ENCODE measurements around the gene GPATCH4.

Gene GPATCH4

DNA sequence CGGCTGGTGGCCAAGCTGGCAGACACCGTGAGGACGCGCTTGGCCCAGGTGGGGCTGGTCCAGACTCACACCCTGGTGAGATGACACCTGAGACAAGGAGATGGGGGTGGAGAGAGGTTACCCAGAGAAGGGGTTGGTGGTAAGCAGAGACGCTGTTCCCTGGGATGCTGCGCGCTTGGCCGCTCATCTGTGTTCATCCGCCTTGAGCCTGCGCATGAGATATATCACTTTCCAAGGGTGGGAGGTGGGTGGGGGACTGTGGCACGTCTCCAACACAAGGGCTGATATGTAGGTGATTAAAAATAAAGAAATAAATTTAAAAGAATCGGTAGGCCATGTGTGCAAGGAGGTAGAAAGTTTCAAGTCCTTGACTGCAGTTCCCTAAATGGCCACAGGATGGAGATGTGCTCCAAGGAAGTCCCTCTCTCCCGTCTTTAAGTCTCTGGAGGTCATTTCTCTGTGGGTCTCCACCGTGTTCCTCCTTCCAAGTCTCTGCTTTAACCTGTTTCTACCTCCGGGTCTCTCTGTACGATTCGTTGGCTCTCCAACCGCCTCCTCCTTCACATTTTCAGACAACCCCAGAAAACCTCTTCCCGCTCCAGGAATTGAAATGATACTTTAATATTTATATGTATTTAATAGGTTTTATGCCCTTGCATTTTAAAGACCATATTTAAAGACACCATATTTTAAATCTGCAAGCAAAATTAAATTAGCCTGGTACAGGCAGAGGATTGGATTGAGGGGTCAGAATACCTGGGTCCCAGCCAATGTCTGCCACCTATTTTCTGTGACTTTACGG, 17.3 kb downstream of the GPATCH4 start:
- peak; percentile 86 for DNase-seq (ENCODE audit: low read depth, low spot score)
- no peak overlapping the region for H3K4me3 ChIP-seq (ENCODE audit: low read length)

DNA sequence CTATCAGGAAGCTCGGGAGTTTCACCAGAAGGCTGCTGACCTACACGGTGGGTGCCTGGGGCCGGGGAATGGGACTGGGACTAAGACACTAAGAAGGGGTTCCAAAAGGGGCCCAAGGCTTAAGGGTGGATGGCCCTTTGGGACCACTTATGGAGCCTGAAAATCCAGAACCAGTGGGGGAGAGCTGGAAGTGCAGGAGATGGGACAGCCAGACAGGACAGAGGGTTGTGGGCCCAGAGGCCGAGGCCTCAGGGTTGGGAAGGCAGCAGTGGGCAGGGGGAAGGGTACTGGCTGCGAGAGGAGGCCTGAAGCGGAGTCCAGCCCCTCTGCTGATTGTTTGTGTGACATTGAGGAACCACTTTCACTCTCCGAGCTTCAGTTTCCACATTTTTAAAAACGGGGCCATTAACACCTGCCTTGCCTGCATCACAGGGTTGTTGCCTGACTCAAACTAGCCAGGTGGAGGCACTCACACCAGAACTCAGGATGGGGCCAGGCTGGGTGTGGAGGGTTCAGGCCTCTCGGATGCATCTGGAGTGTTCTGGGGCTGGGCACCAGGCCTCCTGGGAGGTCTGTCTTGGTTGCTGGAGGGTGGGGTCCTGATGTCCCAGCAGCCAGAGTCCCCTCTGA, 18.8 kb downstream of the GPATCH4 start:
- no peak for DNase-seq (ENCODE audit: low read depth, low spot score)
- H3K4me3 ChIP-seq (ENCODE audit: low read length): peak overlapping the region; percentile 75

DNA sequence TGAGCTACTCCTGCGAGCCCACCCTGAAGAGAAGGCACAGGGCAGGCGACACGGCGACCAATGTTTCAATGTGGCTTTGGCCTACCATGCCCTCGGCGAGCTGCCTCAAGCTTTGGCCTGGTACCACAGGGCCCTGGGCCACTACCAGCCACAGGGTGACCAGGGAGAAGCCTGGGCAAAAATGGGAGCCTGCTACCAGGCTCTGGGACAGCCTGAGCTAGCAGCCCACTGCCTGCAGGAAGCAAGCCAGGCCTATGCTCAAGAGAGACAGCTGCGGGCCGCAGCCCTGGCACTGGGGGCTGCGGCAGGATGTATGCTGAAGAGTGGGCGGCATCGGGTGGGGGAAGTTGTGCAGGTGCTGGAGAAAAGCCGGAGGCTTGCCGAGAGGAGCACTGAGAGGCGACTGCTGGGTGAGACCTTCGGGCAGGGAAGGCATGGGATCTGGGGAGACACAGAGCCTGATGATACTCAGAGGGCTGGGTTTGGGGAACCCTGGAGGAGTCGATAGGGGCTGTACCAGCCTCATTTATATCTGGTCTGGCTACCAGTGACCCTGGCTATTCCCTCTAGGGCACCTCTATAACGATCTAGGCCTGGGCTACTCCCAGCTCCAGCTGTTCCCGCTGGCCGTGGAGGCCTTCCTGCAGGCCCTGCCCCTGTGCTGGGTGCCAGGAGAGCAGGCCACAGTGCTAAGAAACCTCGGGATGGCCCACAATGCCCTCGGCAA, 19.5 kb downstream of the GPATCH4 start:
- H3K4me3 ChIP-seq (ENCODE audit: low read length): peak overlapping the region; percentile 75
- peak; percentile 89 for DNase-seq (ENCODE audit: low read depth, low spot score)

DNA sequence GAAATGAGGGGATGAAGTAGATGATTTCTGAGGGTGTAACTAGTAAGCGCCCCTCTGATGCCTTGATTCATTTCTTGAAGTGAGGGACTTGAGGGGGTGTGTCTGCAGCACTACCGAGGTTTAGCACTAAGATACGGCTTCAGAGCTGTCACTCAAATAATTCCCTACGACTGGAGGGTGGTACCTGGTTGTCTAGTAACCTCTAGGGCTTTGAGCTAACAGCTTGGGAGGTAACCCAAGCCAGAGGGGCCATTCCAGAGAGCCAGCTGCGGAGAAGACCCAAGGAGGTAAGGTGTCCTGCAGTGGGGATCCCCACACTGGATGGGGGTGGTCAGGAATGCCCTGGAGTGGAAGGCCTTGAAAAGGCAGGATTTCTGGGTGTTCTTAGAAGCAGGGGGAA, 21.8 kb downstream of the GPATCH4 start, which contains the start of gene TTC24:
Gene TTC24 (plus strand): TSS at position 252 of the 400 bp plus-strand sequence. CDS start 1,642 bp downstream, outside the sequence.
- DNase-seq (ENCODE audit: low read depth, low spot score): no peak
- H3K4me3 ChIP-seq (ENCODE audit: low read length): no peak within 1 kb of the TSS

DNA sequence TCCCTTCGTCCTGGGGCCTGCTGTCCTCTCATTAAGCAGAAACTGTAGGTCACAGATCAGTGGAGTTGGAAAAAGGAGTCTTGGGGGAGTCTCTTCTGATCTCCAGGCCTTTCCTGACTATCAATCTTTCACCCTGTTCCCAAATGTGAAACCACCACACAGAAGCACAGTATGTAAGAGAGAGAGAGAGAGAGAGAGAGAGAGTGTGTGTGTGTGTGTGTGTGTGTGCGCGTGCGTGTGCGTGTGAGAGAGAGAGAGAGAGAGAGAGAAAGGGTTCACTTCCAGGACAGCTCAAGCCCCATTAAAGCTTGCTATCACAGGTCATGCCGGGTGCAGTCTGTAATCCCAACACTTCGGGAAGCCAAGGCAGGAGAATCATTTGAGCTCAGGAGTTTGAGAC, 23.2 kb downstream of the GPATCH4 start:
- DNase-seq (ENCODE audit: low read depth, low spot score): no peak

DNA sequence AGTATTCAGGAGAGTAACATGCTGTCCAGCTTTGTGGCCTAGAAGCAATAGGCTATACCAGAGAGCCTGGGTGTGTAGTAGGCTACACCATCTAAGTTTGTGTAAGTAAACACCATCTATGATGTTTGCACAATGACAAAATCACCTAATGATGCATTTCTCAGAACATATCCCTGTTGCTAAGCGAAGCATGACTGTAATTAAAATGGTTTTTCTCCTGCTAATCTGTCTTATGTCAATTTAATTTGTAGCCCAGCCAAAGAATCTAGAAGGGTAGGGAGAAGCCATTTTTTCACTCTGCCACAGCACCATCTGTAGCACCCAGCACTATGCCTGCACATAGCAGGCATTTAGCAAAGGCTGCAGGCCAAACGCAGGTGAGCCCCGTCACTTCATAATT, 23.7 kb downstream of the GPATCH4 start:
- no peak overlapping the region for H3K4me3 ChIP-seq (ENCODE audit: low read length)
- DNase-seq (ENCODE audit: low read depth, low spot score): no peak

More for the DNA sequence above, 23.2 kb downstream of the GPATCH4 start:
- H3K4me3 ChIP-seq (ENCODE audit: low read length): no peak overlapping the region

DNA sequence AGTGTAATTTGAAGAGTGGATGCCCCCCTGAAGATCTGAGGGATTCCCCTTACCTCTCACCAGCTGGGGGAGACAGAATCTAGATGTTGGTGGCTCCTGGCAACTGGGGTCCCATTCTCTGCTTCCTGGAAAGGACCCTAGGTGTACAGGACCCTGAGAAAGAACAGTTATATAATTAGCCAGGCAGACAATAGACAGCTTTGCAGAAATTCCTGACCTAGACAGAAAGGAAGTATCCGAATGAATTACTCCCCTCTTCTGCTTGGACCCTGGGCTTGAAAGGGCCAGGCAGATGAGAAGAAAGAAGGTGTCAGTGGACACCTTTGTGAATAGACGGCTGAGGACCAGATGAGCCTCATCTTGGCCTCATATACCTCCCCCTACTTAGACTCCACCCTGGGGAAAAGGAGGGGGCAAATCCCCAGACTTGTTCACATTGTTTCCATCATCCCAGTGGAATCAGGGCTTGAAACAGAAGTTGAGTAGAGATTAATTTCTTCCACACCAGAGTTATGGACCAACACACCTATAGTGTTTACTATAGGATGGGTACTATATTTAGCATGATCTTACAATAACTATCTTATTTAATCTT, 27.1 kb downstream of the GPATCH4 start:
- no peak overlapping the region for H3K4me3 ChIP-seq (ENCODE audit: low read length)
- DNase-seq (ENCODE audit: low read depth, low spot score): no peak

DNA sequence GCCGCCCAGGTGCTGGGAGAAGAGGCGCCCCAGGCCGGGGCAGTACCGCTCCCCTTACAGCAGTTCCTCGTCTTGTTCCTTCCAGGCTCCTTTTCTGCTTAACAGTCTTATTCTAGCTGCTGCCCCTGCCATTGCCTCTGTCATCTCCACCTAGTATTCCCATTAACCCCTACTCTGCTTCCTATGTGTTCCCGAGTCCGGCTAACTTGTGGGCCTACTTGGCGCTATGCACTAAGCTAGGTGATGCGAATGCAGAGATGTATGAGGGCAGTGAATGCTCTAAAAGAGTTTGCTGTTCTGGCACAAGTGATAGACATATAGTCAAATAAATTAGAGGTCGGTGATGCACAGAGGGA, 28.6 kb downstream of the GPATCH4 start:
- no peak for DNase-seq (ENCODE audit: low read depth, low spot score)
- peak overlapping the region; percentile 63 for H3K4me3 ChIP-seq (ENCODE audit: low read length)

DNA sequence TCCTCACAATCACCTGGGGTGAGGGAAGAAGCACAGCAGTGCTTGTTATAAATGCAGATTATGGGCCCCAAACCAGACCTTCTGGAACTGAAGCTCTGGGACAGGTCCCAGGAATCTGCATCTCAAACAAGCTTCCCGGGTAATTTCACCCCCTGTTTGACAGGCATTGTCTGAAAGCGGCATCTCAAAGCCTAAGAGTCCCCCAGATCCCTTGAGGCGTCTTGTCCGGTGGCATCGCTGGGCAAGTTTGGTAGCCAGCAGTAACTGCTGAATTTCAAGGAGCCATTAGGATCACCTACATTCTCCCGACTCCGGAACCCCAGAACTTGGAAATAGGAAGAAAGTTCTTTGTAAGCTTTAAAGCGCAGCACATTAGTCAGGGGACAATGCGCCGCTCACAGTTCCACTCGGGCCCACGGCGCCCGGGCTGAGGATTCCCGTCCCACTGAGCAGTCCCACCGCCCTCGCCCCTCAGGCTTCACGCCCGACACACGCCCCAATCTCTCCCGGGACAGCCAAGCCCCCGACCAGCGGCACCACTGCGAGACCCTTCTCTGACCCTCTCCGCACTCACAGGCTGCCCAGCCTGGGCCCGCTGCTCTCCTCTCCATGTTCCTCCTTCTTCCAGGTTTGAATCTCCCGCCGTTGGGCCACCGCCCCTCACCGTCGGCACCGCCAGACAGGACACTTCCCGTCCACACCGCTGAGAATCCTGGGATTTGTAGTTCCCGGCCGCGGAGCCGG, 29.2 kb downstream of the GPATCH4 start, which contains the start of gene IQGAP3:
Gene IQGAP3 (minus strand): TSS at position 647 of the 744 bp plus-strand sequence. CDS start 36 bp downstream, at position 611.
- peak within 1 kb of the TSS; percentile 63 for H3K4me3 ChIP-seq (ENCODE audit: low read length)
- DNase-seq (ENCODE audit: low read depth, low spot score): no peak

DNA sequence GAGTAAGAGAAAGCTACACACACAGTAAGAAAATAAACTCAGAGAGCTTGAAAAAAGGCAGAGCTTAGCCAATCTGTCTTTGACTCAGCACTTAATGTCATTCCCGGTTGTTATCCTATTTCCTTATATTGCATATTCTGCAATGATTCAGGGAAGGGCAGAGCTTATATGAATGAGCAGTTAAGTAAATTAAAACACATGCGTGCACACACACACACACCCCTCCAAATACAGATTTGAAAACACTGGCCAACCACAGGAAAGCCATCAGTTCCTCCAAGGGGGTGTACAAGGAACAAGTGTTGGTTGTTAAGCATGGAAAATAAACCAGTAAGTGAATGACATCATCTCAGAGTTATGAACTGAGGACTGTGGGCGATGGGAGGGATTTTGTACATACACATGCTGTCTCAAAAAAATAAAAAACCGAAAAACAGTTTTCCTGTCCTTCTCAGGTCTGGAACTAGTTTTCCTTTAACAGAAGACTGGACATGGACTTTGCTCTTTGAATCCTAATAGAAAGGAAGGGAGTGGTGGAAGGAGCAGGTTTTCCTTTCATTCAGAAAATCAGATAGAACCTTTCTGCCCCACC, 29.9 kb downstream of the GPATCH4 start:
- H3K4me3 ChIP-seq (ENCODE audit: low read length): no peak overlapping the region
- no peak for DNase-seq (ENCODE audit: low read depth, low spot score)

DNA sequence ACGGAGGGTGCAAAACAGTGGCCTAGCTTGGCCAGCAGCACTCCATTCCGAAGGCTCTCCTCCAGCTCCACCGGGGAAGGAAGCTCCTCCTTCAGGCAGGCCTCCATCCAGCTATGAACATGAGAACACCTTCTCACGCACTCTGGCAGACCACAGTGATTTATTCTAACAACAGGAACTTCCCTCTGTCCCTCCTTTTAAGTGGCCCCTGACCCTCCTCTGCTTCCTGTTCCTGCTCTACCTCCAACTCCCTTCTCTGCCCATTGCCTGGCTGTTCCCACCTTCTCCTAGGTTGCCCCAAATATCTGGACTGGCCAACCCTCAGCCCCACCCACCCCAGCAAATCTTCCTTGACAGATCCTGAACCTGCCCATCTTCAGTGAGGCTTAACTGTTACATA, 34.8 kb downstream of the GPATCH4 start:
- H3K4me3 ChIP-seq (ENCODE audit: low read length): no peak overlapping the region
- DNase-seq (ENCODE audit: low read depth, low spot score): no peak

DNA sequence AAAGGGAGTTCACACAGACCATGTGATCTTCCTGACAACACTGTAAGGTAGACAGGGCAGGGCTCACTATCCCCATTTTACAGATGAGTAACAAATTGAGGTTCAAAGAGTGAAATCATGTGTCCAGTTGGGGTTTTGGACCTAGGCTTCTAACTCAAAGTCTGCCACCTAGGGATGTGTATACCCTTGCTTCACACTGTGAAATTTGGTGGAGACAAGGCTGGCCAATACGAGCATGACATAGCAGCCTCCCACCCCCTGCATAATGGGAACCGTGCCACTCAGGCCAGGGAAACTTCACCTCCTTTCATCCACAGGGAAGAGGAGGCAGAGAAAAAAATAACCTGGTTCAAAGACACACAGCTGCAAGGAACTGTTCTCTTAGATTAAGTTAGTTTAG, 35.8 kb downstream of the GPATCH4 start:
- no peak for DNase-seq (ENCODE audit: low read depth, low spot score)
- H3K4me3 ChIP-seq (ENCODE audit: low read length): no peak overlapping the region

DNA sequence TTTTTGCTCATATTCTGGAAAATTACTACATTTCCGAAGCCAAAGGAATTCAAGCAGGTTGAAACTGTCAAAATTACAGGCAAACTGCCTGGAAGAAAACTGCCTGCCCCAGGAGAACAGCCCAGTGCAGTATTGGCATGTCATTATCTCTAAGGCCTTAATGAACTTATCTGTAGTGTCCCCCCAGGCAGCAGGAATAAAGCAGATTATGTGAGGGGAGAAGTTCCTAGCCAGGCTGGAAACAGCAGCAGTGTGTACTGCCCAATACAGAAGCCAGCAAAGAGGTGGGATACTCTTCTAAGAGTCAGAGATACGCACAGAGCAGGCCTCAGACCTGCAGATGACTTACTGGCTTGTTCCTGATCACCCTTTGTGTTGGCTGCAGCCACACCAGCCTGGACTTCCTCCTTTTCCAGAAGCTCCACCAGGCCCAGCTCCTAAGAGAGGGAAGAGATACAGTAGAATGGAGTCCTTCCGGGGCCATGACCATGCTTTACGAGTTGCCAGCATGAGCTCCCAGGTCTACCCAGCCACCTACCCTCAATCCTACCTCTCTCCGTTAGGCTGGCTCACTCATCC, 40.6 kb downstream of the GPATCH4 start:
- no peak for DNase-seq (ENCODE audit: low read depth, low spot score)
- H3K4me3 ChIP-seq (ENCODE audit: low read length): no peak overlapping the region

DNA sequence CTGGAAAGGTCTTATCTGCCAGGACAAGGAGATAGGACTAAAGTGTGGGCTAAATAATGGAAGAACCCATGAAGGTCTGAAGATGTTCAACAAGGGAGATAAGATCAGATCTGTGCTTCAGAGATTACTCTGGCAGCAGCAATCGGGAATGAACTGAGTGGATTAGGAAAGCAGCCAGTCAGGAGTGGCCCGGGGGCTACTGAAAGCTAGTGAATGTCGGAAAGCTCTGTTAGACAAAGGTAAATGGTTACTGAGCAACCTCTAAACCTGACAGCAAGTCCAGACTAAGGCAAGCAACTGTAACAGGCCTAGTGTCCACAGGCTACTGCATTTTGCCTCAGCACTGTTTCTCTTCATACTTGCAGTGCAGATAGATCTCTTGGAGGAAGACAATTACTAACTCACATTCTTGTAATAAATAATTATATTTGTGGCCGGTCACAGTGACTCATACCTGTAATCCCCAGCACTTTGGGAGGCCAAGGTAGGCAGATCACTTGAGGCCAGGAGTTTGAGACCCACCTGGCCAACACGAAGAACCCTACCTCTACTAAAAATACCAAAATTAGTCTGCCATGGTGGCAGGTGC, 41.4 kb downstream of the GPATCH4 start:
- DNase-seq (ENCODE audit: low read depth, low spot score): no peak
- H3K4me3 ChIP-seq (ENCODE audit: low read length): no peak overlapping the region

DNA sequence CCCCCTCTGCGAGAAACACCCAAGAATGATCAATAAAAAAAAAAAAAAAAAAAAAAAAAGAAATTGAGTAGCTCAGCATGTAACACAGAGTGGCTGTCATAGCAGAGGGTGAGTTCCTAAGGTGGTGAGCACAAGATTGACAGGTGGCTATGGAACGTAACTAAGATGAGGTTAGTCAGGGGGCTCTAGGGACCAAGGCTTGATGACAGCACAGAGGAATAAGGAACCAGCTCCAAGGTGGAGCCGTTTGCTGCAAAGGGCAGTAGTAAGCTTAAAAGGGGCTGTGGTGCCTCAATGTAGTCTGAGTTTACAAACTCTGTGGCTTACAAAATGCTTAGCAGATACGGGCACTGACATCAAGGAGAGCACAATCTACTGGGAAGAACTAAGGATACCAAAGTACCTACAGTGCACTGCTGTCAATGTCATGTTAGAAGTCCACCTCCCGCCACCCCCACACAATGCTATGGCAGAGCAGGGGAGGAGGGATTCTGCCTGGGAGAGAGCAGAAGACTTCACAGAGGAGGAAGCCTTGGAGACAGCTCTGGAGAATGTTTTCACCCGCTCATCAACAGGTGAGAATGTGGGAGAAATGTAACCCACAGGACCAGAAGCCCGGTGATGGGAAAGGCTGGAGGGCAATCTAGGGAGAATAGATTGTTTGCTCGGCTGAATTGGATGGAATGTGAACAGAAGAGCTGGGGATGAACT, 42.0 kb downstream of the GPATCH4 start:
- H3K4me3 ChIP-seq (ENCODE audit: low read length): no peak overlapping the region
- DNase-seq (ENCODE audit: low read depth, low spot score): no peak

DNA sequence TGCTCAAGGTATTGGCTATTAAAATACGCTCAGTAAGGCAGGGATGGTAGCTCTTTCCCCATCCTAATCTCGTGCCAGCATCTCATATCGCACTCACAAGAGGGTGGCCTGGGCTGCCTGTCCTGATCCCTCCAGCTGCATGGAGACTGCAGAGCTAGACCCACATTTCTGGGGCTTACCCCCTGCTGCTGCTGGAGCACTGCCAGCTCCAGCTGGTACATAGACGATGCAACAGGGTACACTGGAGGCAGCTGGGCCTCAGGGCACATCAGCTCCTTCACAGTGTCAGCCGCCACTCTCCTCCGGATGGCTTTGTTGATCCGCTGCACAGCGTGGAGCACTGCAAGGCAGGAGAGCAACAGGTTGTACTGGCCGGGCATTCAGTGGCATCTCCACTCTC, 44.9 kb downstream of the GPATCH4 start:
- no peak overlapping the region for H3K4me3 ChIP-seq (ENCODE audit: low read length)
- no peak for DNase-seq (ENCODE audit: low read depth, low spot score)

DNA sequence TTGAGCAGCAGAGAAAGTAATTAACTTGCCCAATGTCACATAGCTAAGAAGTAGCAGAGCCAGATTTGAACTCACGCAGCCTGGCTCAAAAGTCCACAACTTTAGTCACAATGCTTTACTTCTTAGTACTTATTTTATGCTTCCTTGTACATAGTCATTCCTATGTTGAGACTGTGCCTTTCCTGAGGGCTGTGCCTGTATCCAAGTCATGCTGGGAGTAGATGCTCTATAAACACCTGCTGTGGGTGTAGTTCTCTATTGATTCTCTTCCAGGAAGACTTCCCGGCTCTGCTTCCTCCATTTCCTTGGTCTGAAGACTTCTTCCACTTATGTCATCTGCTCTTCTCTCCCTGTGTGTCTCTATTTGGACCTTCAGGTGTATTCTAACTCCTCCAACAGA, 45.6 kb downstream of the GPATCH4 start:
- H3K4me3 ChIP-seq (ENCODE audit: low read length): no peak overlapping the region

More for the DNA sequence above, 45.6 kb downstream of the GPATCH4 start:
- DNase-seq (ENCODE audit: low read depth, low spot score): no peak
